Endothelial cell of umbilical vein (primary cell): ENCODE data around the gene FOSL2.

Source experiments
- EZH2 ChIP-seq: IDR thresholded peaks from 2 replicates; pipeline ENCODE4 v1.6.1; 2012; ENCODE audit warnings: borderline replicate concordance, low read depth, mild to moderate bottlenecking, moderate library complexity, low read length, inconsistent platforms; ENCODE audit not compliant: severe bottlenecking
- FOS ChIP-seq: IDR thresholded peaks from 2 replicates; pipeline ENCODE4 v1.6.1; 2011; ENCODE audit warnings: mild to moderate bottlenecking, low read length, moderate library complexity, borderline replicate concordance; ENCODE audit not compliant: insufficient read depth
- JUN ChIP-seq: IDR thresholded peaks from 2 replicates; pipeline ENCODE4 v1.6.1; 2011; ENCODE audit warnings: borderline replicate concordance, low read depth; ENCODE audit not compliant: insufficient read length, insufficient read depth
- MYC ChIP-seq: IDR thresholded peaks from one replicate; pipeline ENCODE4 v1.6.1; 2011; ENCODE audit warnings: mild to moderate bottlenecking, low read depth, low read length
- POLR2A ChIP-seq: IDR thresholded peaks from 2 replicates; pipeline ENCODE4 v1.6.1; 2012; ENCODE audit warnings: low read depth, mild to moderate bottlenecking, control low read depth, low read length
- POLR2AphosphoS5 ChIP-seq: IDR thresholded peaks from 2 replicates; pipeline ENCODE4 v1.6.1; 2012; ENCODE audit warnings: low read depth, mild to moderate bottlenecking, control low read depth, low read length, moderate library complexity; ENCODE audit not compliant: insufficient read depth
- TF ChIP-seq, protein P1 (sequence below), 2 donors: IDR thresholded peaks; 1 replicate in 1 of 2; 2 replicates in 1 of 2; pipeline ENCODE4 v1.5.1; 2011; ENCODE audit warnings: low read length in 2 of 2, mild to moderate bottlenecking in 2 of 2, moderate library complexity in 2 of 2, control low read depth in 1 of 2, inconsistent platforms in 1 of 2, low read depth in 1 of 2; ENCODE audit not compliant: insufficient read depth in 1 of 2; ENCODE audit errors: extremely low read depth in 1 of 2
- TF ChIP-seq, protein P2 (sequence below): IDR thresholded peaks from 2 replicates; pipeline ENCODE4 v1.6.1; 2011; ENCODE audit not compliant: insufficient read depth, insufficient read length

DNA sequence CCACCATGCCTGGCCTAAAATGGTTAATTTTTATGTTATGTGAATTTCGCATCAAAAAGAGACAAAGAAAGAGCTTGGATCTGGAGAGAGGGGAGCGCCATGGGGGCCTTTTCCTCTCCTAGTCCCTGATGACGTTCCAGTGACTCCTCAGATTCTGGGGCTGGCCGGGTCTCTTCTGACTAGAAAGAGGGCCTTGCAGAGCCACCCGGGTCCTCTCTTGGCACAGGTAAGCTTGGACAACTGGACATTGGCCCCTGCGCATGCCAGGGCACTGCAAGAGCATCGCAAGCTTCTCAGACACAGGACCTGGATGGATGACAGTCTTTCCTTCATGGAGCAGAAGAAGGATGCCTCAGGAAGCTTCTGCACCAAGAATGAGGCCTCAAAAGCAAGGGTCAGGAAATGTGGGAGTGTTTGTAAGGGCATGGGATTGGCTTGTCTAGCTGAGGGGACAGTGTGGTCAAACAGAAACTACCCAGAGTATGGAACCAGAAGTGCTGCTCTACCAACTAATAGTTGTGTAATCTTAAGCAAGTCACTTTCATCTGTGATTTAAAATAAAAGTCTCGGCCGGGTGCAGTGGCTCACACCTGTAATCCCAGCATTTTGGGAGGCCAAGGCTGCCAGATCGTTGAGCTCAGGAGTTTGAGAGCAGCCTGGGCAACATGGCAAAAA, 35.2 kb downstream of the FOSL2 start:
- TF ChIP-seq POLR2A, result no peak
- no peak for TF ChIP-seq MYC
- TF ChIP-seq, protein P1, sequence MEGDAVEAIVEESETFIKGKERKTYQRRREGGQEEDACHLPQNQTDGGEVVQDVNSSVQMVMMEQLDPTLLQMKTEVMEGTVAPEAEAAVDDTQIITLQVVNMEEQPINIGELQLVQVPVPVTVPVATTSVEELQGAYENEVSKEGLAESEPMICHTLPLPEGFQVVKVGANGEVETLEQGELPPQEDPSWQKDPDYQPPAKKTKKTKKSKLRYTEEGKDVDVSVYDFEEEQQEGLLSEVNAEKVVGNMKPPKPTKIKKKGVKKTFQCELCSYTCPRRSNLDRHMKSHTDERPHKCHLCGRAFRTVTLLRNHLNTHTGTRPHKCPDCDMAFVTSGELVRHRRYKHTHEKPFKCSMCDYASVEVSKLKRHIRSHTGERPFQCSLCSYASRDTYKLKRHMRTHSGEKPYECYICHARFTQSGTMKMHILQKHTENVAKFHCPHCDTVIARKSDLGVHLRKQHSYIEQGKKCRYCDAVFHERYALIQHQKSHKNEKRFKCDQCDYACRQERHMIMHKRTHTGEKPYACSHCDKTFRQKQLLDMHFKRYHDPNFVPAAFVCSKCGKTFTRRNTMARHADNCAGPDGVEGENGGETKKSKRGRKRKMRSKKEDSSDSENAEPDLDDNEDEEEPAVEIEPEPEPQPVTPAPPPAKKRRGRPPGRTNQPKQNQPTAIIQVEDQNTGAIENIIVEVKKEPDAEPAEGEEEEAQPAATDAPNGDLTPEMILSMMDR (IDR thresholded peaks at IDR 0.05; ENCODE audit: extremely low read depth in 1 of 2, insufficient read depth in 1 of 2, low read depth in 1 of 2, low read length in 2 of 2), result no peak
- no peak for TF ChIP-seq POLR2AphosphoS5
- TF ChIP-seq, protein P2, sequence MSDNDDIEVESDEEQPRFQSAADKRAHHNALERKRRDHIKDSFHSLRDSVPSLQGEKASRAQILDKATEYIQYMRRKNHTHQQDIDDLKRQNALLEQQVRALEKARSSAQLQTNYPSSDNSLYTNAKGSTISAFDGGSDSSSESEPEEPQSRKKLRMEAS, result no peak
- no peak for TF ChIP-seq FOS
- TF ChIP-seq EZH2, result no peak
- TF ChIP-seq JUN, result no peak
